SHP77 treated with DMSO at 0.1 percent for 48 hours (cell line): ENCODE results near the gene ZAR1.

ENCODE experiments used
- DNase-seq: peaks from one replicate; lab custom pipeline; 2025; lab: John Stamatoyannopoulos, UW

The ZAR1 gene

DNA sequence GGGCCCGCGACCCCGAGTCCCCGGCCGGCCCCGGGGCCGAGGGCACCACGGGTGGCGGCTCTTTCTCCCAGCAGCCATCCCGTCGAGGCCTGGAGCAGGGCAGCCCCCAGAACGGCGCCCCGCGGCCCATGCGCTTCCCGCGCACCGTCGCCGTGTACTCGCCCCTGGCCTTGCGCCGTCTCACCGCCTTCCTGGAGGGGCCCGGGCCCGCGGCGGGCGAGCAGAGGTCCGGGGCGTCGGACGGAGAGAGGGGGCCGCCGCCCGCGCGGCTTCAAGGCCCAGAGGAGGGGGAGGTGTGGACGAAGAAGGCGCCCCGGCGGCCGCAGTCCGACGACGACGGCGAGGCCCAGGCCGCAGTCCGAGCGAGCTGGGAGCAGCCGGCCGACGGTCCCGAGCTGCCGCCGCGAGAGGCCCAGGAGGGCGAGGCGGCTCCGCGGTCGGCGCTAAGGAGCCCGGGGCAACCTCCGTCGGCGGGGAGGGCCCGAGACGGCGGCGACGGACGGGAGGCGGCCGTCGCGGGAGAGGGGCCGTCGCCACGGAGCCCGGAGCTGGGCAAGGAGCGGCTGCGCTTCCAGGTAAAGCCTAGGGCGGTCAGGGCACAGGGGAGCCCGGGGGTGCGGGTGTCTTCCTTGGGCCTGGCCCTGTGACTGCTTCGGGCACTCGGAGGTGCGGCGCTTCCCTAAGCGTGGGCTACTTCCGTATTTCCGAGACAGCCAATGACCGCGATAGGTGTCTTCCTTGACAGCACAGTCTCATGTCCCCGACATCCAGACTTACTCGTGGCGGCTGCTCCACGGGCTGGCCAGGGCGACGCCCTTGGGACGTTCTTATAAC lies 845 bp downstream of the ZAR1 start:
- no peak for DNase-seq

DNA sequence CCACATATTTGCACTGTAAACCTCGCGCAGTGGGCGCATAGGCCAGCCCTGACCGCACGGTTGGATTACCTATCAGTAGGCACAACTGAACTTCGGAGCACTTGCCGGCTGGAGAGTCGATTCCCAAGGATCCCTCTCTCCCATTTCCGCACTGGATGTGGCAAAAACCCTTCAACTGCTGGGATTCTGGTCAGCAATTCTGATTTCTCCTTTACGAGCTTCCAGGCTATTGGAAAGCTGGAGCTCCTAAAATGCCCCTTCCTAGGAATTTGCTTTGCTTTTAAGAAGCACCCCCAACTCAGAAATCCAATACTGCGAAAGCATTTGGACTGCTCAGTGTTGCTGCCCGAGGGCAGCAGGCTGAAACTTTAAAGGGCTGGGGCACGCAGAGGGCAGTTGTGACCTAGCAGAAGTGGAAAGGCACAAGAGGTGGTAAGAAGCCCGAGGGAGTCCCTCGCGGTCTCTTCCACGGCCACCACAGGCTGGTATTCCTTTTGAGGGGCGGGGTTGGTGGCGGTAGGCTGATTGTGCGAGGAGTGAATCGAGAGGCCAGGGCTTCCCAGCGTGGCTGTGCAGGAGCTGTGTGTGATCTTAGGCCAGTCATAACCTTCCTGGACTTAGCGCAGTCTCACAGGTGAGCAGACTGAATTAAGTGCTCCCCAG lies 1.6 kb downstream of the ZAR1 start:
- no peak for DNase-seq

DNA sequence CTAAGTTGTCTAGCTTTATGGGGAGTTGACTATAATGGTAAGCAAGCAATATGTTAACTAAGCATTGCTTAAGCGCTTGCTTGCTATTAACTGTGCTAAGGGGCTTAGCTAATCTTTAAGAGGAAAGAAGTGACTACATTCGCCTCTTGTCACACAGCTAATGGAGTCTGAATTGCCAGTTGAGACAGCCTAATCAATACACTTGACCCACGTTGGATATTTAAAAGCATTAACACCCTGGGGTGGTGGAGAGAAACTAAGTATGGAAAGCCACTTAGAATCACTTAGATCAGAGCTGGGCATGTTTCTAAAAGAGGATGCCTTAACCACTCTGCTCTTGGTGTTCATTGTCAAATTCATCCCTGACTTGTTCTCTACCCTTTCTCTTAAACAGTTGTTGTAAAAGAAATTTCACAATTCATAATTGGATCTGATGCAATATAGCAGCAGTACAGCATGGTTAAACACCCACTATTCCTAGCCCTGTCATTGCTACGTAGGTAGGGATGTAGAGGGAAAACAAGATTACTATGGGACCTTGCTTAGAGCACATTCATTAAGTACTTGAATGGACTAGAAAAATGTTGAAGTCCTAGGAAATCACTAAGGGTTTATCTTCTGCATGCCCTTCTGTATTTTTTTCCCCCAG lies 3.5 kb downstream of the ZAR1 start:
- no peak for DNase-seq

DNA sequence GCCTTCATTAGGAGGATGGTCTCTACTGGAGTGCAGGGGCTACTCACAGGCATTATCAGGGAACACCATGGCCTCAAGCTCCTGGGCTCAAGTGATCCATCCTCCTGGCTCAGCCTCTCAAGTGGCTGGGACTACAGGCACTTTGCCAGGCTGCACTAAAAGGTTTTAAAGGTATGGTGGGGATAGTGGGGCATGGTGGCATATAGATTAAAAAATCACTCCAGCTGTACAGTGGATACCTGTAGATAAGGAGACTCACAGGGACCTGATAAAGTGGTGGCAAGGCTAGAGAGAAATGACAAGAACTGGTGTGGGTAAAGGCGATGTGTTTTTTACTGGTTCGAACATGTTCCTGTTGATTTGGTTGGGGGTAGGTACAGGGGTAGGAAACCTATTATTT lies 5.9 kb downstream of the ZAR1 start:
- no peak for DNase-seq

DNA sequence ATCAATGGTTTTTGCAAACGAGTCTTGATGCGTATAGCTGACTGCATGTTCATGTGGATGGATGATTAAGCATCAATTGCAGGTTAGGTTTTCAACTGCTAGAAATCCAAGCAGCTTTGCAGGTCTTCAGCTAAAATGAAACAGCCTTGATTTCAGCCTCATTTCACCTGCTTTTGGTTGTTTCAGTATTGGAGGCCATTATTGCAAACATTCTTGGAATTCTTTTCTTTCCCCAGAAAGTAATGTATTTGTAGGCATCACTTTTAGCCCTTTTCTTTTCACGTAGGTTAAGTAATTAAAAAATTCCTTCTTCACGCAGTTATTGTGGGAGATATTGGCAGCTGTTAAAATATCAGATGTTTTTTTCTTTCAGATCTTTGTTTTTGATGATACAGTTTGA lies 8.8 kb downstream of the ZAR1 start:
- no peak for DNase-seq

DNA sequence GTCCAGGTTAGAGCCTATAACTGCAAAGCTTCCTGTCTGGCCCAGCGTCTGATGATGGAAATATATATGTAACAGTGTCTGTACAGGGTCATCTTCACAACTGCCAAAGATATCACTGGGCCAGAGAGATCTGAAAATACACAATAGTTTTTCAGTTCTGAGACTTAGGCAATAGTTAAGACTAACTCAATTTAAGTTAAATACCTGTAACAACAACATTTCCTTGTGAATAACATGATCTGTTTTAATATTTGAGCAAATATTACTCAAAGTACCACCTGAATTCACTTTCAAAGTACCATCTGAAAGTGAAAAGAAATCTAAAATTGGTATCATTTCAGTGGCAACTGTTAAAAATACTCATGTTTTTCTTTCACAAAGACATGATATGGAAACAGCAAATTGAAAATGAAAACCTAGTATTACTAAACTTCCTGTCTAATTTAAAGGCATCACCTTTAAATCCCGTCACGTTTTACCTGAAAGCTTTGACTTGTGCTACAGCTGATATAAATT lies 9.6 kb downstream of the ZAR1 start:
- DNase-seq, result no peak

DNA sequence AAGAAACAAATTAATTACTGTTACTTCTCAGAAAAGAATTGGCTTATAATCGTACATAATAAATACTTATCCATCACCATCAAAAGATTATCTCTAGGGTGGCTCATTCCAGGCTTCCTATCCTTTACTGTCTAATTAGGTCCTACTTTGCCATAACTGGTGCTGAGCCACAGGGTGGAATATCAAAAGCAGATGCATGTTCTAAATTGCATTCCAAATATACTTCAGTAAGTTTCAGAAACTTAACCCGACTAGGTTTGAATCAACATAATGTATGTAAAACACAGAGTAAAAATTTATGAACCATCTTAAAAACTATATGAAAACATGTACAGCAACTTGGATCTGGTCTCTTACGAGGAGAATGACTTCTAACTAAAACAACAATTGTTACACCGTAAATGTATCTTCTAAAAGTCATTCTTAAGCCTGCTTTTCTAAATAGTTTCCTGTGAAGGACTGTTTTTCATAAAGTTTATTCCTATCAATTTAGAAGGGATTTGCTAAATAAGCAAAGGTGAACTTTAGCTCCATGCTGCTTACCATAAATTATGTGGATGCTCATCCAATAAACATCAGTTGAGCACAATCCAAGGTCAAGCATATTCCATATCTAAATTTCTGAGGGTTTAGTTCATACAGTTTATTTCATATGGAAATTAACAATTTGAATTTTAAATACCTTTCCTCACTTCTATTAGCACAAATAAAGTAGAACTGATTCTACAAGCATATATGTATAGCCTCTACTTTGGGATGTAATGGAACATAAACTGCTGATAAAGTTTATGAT lies 13.4 kb downstream of the ZAR1 start:
- no peak for DNase-seq

DNA sequence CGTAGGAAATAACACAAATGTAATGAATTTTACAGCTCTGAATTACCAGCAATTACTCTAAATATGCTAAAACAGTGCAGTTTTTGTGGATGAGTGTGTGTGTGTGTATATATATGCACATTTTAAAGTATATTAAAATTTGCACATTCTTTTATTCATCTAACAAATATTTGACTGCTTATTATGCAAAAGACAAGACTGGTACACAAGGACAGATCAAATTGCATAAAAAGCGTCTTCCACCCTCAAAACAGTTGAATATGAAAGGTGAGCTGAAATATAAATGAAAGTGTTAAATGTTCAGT lies 13.9 kb downstream of the ZAR1 start:
- DNase-seq, result no peak

DNA sequence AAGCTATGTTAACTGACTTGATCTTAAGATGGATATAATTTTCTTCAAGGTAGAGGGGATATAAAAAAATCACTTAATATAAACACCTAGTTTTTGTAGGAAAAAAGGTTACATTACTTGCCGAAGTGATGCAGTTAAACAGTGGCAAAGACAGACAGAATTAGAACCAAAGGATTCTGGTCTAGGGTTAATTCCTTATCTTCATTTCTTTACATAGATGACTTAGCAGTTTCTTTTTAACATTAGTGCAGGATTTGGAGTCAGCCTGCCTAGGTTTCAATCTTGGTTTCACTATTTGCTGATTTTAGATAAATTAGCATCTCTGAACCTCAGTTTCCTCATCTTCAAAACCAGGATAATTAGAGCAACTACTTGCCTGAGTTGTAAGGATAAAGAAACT lies 14.3 kb downstream of the ZAR1 start:
- no peak for DNase-seq

DNA sequence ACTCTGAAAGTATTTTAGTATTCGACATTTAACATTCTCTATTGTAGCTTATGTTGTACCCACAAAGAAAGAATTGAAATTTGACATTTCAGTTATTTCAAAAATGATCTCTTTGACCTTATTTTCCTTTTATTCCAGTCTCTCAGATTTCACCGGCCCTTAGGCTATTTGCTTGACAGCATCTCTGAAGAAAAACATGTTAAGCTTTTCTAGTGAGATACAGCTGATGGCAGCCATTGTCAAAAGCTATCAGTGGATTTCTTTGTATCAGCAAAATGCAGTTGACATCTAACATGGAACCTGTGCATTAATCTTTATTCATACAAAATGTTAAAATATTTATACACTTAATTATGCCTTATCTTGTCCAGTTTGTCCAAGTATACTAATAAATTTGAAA lies 16.7 kb downstream of the ZAR1 start:
- no peak for DNase-seq

DNA sequence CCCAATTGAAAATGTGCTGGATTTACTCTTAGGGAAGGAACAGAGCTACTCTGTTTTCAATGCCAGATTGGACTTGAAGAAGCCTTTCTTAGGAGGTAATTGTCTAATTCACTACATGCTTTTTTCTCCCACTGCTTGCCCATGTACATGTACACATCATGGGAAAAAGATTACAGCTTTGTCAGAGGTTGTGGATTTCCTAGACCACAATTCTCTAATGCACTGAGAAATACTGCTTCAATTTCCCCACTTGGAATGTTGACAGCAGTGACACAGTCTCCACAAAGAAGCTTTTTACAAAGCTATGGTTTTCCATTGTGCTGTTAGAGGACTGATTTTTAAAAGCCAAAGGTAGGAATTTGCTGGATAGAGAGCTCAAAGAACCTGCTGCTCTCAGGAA lies 19.5 kb downstream of the ZAR1 start:
- no peak for DNase-seq

DNA sequence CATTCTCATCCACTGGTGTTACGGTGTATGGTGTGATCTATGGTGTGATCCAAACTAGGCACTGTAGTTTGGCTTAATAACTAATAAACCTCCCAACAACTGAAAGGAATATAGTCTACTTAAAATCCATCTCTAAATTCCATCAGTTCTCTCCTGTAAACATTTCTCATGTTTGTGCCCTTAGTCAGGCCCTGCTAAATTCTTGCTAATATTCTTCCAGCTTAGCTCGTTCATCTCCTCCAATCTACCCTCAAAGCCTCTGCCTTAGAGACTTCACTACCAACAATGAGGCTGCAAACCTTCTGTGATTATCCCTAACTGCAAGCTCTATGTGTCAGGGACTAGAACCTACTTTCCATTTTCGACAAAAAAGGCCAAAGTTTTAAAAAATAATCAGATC lies 28.1 kb downstream of the ZAR1 start:
- DNase-seq, result no peak

DNA sequence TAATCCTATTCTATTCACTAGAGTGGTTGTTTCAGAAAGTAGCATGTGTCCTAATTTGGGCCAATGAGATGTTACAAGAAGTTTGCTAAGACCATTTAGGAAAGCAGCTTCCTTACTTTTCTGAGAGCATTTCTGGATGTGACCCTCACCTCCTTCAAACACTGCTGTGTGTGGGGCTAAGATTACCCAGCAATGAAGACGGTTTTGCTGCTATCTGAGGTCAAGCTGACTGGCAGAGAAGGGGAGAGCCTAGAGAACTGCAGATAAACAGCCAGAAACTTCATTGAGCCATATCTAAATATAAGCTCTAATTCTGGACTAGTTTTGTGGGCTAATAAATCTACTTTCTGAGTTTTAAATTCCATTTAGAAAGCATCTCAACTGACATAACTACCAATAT lies 36.4 kb downstream of the ZAR1 start:
- no peak for DNase-seq

DNA sequence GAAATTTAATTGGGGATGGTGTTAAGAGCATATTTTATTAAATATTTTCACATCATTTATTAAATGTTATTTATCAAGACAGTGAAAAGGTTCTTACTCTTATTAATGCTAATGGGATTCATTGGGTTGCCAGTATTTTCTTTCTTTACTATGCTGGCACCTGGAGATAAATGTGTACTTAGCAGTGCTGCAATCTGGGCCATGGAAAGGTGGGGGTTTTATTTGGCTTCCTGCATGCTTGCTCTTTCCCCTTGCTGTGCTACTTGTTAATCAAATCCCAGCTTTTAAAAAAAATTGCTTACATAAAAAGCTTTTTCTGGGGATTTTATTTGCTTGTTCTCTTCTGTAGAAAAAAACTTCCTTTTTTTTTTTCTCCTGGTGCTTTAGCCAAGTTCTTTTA lies 48.3 kb downstream of the ZAR1 start:
- DNase-seq, result no peak

DNA sequence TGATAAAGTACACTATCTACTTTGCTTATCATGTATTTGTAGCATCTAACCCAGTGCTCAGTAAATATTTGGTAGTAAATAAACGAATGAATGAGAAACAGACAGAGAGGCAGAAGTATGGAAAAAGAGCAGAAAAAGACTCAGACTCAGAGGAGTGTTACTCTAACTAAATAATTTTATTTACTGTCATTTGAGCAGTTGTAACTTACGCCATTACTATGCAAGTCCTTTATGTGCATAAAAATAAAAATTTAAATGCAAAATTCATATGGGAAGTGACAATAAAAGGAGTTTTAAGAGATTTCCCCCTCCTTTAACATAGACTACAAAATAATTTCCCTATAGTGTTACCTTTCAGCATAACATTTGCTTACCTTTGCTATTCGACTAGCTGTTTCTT lies 49.5 kb downstream of the ZAR1 start:
- DNase-seq, result no peak

DNA sequence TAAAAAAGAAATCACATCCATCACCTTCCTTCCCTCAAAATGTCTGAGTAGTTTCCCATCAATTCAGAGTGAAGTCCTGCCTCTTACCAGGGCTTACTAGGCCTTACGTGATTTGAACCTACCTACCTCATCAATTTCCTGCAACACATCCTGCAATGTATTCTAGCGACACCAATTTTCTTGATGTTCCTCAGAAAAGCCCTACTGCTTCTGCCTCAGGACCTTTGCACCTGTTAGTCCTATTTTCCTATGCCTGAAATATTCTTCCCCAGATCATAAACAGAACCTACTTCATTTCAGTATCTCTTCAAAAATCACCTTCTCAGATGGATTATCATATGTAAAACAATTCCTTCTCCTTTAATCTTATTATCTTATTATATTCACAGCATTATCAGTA lies 52.8 kb downstream of the ZAR1 start:
- no peak for DNase-seq

DNA sequence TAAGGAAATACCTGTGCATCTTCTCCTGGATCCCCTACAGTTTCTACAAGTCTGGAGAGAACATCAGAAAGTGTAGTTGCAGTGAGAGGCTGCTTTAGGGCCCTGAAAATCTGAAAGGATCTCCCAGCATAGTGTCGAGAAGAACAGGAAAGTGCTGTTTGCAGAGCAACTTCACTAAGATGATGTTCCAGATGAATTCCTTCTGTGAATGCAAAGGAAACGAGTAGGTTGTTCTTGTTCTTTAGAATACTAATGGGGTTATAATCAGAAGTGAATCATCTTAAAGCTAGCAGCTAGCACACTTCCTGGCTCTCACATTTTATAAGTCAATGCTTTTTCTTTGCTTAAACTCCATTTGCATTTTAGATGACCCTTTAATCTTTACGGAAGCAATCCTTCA lies 53.7 kb downstream of the ZAR1 start:
- no peak for DNase-seq
